Measurements from ENCODE around the gene KLHL7.

GRCh38 chr7:23074443-23075261, 30.9 kb upstream of the KLHL7 start:
- TF ChIP-seq CTCF (IDR thresholded peaks at IDR 0.05) (no peak; the same call in 1 of the 2 replicates), POLR2AphosphoS5 (IDR thresholded peaks at IDR 0.05; ENCODE audit: low read depth, low read length) (no peak), REST (IDR thresholded peaks at IDR 0.05; ENCODE audit: insufficient read depth in 1 of 2, low read depth in 2 of 2, low read length in 1 of 2) (no peak)
